ENCODE results near the gene TMEFF2.

Gene TMEFF2

GRCh38 chr2:191946471-191947182 lies 248.1 kb downstream of the TMEFF2 start:
- DNase-seq (ENCODE audit: low read depth) = no peak
- H3K4me3 ChIP-seq (ENCODE audit: low read length) = no peak overlapping the region
- TF ChIP-seq CTCF (conservative IDR thresholded peaks at IDR 0.05; ENCODE audit: low read length) = no peak

GRCh38 chr2:191945623-191946022 lies 249.1 kb downstream of the TMEFF2 start:
- no peak for TF ChIP-seq CTCF (conservative IDR thresholded peaks at IDR 0.05; ENCODE audit: low read length)
- H3K4me3 ChIP-seq (ENCODE audit: low read length) = no peak overlapping the region
- no peak for DNase-seq (ENCODE audit: low read depth)

GRCh38 chr2:191942739-191943103 lies 252.0 kb downstream of the TMEFF2 start:
- DNase-seq (ENCODE audit: low read depth) = no peak
- H3K4me3 ChIP-seq (ENCODE audit: low read length) = no peak overlapping the region
- TF ChIP-seq CTCF (conservative IDR thresholded peaks at IDR 0.05; ENCODE audit: low read length) = no peak

- H3K4me3 ChIP-seq (ENCODE audit: low read length) = no peak overlapping the region
- DNase-seq (ENCODE audit: low read depth) = no peak
- no peak for TF ChIP-seq CTCF (conservative IDR thresholded peaks at IDR 0.05; ENCODE audit: low read length)
These were observed 252.5 kb downstream of the TMEFF2 start for GRCh38 chr2:191942090-191942738.

- no peak overlapping the region for H3K4me3 ChIP-seq (ENCODE audit: low read length)
- TF ChIP-seq CTCF (conservative IDR thresholded peaks at IDR 0.05; ENCODE audit: low read length) = no peak
- no peak for DNase-seq (ENCODE audit: low read depth)
These were observed 253.3 kb downstream of the TMEFF2 start for GRCh38 chr2:191941376-191941929.

- no peak overlapping the region for H3K4me3 ChIP-seq (ENCODE audit: low read length)
- TF ChIP-seq CTCF (conservative IDR thresholded peaks at IDR 0.05; ENCODE audit: low read length) = no peak
- no peak for DNase-seq (ENCODE audit: low read depth)
These were observed 256.0 kb downstream of the TMEFF2 start for GRCh38 chr2:191938779-191939178.

All from AG10803 (cell line).